Erythroblast (primary cell): ENCODE measurements around the gene C10orf90.

Experiments used
- GATA1 ChIP-seq: IDR thresholded peaks from 2 replicates; pipeline ENCODE4 v1.6.1; 2011; ENCODE audit warnings: low read depth, mild to moderate bottlenecking, control low read depth, low read length, moderate library complexity
- POLR2A ChIP-seq: IDR thresholded peaks from 2 replicates; pipeline ENCODE4 v1.6.1; 2011; ENCODE audit warnings: mild to moderate bottlenecking, low read length

GRCh38 chr10:126690534-126690933 lies 20.0 kb upstream of the C10orf90 start:
- TF ChIP-seq POLR2A, result no peak
- TF ChIP-seq GATA1, result no peak
